Measurements from ENCODE around the gene SLC6A2. TPM values are rescaled to one million over a fixed set of nuclear protein-coding genes. Genes with fewer than 3 reads are reported as not detected.

The SLC6A2 gene
- total RNA-seq, 2 experiments from 2014 or later, result not detected

- intact Hi-C loops (cut with micrococcal nuclease; ENCODE audit: unreplicated experiment), result no loop called here
Observed at GRCh38 chr16:55632259-55632658, 23.5 kb upstream of the SLC6A2 start.

GRCh38 chr16:55634193-55634592 is 21.6 kb upstream of the SLC6A2 start:
- Histone ChIP-seq H3K36me3 (ENCODE audit: insufficient read depth, low read length) (no peaks in the 10 kb centered on the region), H3K9me3 (ENCODE audit: low read length) (no peaks in the 10 kb centered on the region), H3K9me2 (ENCODE audit: insufficient read depth, low read length) (no peaks in the 10 kb centered on the region), H2AFZ (ENCODE audit: low read length) (no peak overlapping the region), H3K4me3 (ENCODE audit: low read depth, low read length, poor library complexity, severe bottlenecking) (no peak overlapping the region), H3K4me2 (ENCODE audit: low read length) (no peak overlapping the region), H3K4me1 (ENCODE audit: insufficient read depth, low read length, poor library complexity, severe bottlenecking) (no peaks in the 10 kb centered on the region), H4K20me1 (ENCODE audit: insufficient read depth, low read length) (no peaks in the 10 kb centered on the region), H3K79me2 (ENCODE audit: insufficient read depth, low read depth, low read length) (no peaks in the 10 kb centered on the region), H3K27ac (ENCODE audit: low read depth, low read length, poor library complexity, severe bottlenecking) (no peak overlapping the region)
- intact Hi-C loops (cut with micrococcal nuclease; ENCODE audit: unreplicated experiment), result no loop called here
- DNase-seq (ENCODE audit: low spot score), result no peak
- BruUV-seq (replicated peaks), result no TSS peak
- CTCF ChIA-PET (ENCODE audit: unreplicated experiment), result no interaction called here
- POLR2A ChIA-PET, result no interaction called here
- no peak for TF ChIP-seq CTCF (conservative IDR thresholded peaks at IDR 0.05; ENCODE audit: low read length)
- TF ChIP-seq EZH2phosphoT487 (IDR thresholded peaks at IDR 0.05; ENCODE audit: borderline replicate concordance, low read depth, low read length), result no peak

More at GRCh38 chr16:55632259-55632658, 23.5 kb upstream of the SLC6A2 start:
- TF ChIP-seq EZH2phosphoT487 (IDR thresholded peaks at IDR 0.05; ENCODE audit: borderline replicate concordance, low read depth, low read length) (no peak), CTCF (conservative IDR thresholded peaks at IDR 0.05; ENCODE audit: low read length) (no peak)
- DNase-seq (ENCODE audit: low spot score), result no peak
- H3K9me2 ChIP-seq (ENCODE audit: insufficient read depth, low read length), result no peaks in the 10 kb centered on the region
- ChIA-PET POLR2A (no interaction called here), CTCF (ENCODE audit: unreplicated experiment) (no interaction called here)
- no peaks in the 10 kb centered on the region for H3K9me3 ChIP-seq (ENCODE audit: low read length)
- H3K27ac ChIP-seq (ENCODE audit: low read depth, low read length, poor library complexity, severe bottlenecking), result no peak overlapping the region
- H3K4me3 ChIP-seq (ENCODE audit: low read depth, low read length, poor library complexity, severe bottlenecking), result no peak overlapping the region
- H3K4me1 ChIP-seq (ENCODE audit: insufficient read depth, low read length, poor library complexity, severe bottlenecking), result no peaks in the 10 kb centered on the region
- no peaks in the 10 kb centered on the region for H3K36me3 ChIP-seq (ENCODE audit: insufficient read depth, low read length)
- BruUV-seq (replicated peaks), result no TSS peak
- H3K4me2 ChIP-seq (ENCODE audit: low read length), result no peak overlapping the region
- H3K79me2 ChIP-seq (ENCODE audit: insufficient read depth, low read depth, low read length), result no peaks in the 10 kb centered on the region
- H2AFZ ChIP-seq (ENCODE audit: low read length), result no peak overlapping the region
- no peaks in the 10 kb centered on the region for H4K20me1 ChIP-seq (ENCODE audit: insufficient read depth, low read length)

- Histone ChIP-seq H3K27ac (ENCODE audit: low read depth, low read length, poor library complexity, severe bottlenecking) (no peak overlapping the region), H2AFZ (ENCODE audit: low read length) (no peak overlapping the region), H4K20me1 (ENCODE audit: insufficient read depth, low read length) (no peaks in the 10 kb centered on the region), H3K4me2 (ENCODE audit: low read length) (no peak overlapping the region), H3K79me2 (ENCODE audit: insufficient read depth, low read depth, low read length) (no peaks in the 10 kb centered on the region), H3K9me3 (ENCODE audit: low read length) (no peaks in the 10 kb centered on the region), H3K9me2 (ENCODE audit: insufficient read depth, low read length) (no peaks in the 10 kb centered on the region), H3K36me3 (ENCODE audit: insufficient read depth, low read length) (no peaks in the 10 kb centered on the region), H3K4me1 (ENCODE audit: insufficient read depth, low read length, poor library complexity, severe bottlenecking) (no peaks in the 10 kb centered on the region), H3K4me3 (ENCODE audit: low read depth, low read length, poor library complexity, severe bottlenecking) (no peak overlapping the region)
- no peak for TF ChIP-seq EZH2phosphoT487 (IDR thresholded peaks at IDR 0.05; ENCODE audit: borderline replicate concordance, low read depth, low read length)
- TF ChIP-seq CTCF (conservative IDR thresholded peaks at IDR 0.05; ENCODE audit: low read length), result no peak
- ChIA-PET POLR2A (no interaction called here), CTCF (ENCODE audit: unreplicated experiment) (no interaction called here)
- no TSS peak for BruUV-seq (replicated peaks)
- DNase-seq (ENCODE audit: low spot score), result no peak
- intact Hi-C loops (cut with micrococcal nuclease; ENCODE audit: unreplicated experiment), result no loop called here
Observed at GRCh38 chr16:55638256-55638655, 17.5 kb upstream of the SLC6A2 start.
